ENCODE measurements around the gene ZSCAN32. TPM values are rescaled to one million over a fixed set of nuclear protein-coding genes. Genes with fewer than 3 reads are reported as not detected.
A peak's percentile ranks its signal among the peaks of the same experiment; 100 is the strongest.

Gene ZSCAN32
- total RNA-seq, 1 donor from 2014 or later = 20.7 TPM

GRCh38 chr16:3389663-3390338 is 11.0 kb downstream of the ZSCAN32 start:
- H3K9ac ChIP-seq (ENCODE audit: low read length) = no peak overlapping the region
- peaks cover 54% of the 10 kb centered on the region for H3K36me3 Mint-ChIP-seq (ENCODE audit: low read depth, unreplicated experiment)
- no peak overlapping the region for H3K4me3 ChIP-seq (ENCODE audit: insufficient read depth, low read depth, low read length)
- H3K4me1 Mint-ChIP-seq (ENCODE audit: low read depth, unreplicated experiment) = no peaks in the 10 kb centered on the region
- no peak for DNase-seq (ENCODE audit: low read depth)
- FAIRE-seq = no peak
- TF ChIP-seq, protein P1, sequence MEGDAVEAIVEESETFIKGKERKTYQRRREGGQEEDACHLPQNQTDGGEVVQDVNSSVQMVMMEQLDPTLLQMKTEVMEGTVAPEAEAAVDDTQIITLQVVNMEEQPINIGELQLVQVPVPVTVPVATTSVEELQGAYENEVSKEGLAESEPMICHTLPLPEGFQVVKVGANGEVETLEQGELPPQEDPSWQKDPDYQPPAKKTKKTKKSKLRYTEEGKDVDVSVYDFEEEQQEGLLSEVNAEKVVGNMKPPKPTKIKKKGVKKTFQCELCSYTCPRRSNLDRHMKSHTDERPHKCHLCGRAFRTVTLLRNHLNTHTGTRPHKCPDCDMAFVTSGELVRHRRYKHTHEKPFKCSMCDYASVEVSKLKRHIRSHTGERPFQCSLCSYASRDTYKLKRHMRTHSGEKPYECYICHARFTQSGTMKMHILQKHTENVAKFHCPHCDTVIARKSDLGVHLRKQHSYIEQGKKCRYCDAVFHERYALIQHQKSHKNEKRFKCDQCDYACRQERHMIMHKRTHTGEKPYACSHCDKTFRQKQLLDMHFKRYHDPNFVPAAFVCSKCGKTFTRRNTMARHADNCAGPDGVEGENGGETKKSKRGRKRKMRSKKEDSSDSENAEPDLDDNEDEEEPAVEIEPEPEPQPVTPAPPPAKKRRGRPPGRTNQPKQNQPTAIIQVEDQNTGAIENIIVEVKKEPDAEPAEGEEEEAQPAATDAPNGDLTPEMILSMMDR (IDR thresholded peaks at IDR 0.05; ENCODE audit: insufficient read depth, low read depth, low read length) = no peak
- TF ChIP-seq EZH2 (IDR thresholded peaks at IDR 0.05; ENCODE audit: insufficient read depth, low read length) = no peak
- no peaks in the 10 kb centered on the region for H3K27me3 Mint-ChIP-seq (ENCODE audit: low read depth, unreplicated experiment)
- no peak overlapping the region for H3K4me2 ChIP-seq (ENCODE audit: low read length)
- H3K9me3 ChIP-seq (ENCODE audit: insufficient read depth, low read depth, low read length) = peaks cover 5% of the 10 kb centered on the region
- H3K4me1 ChIP-seq (ENCODE audit: insufficient read depth, low read length) = no peaks in the 10 kb centered on the region
- H3K36me3 ChIP-seq (ENCODE audit: insufficient read depth, low read length) = peaks cover 12% of the 10 kb centered on the region
- H3K4me3 Mint-ChIP-seq (ENCODE audit: unreplicated experiment) = no peak overlapping the region
- H3K27ac ChIP-seq (ENCODE audit: low read depth, low read length) = no peak overlapping the region
- peaks cover 30% of the 10 kb centered on the region for H3K9me3 Mint-ChIP-seq (ENCODE audit: unreplicated experiment)
- peaks cover 25% of the 10 kb centered on the region for H3K79me2 ChIP-seq (ENCODE audit: insufficient read depth, low read length)
- peaks cover 12% of the 10 kb centered on the region for H4K20me1 ChIP-seq (ENCODE audit: insufficient read depth, low read length)
- no peaks in the 10 kb centered on the region for H3K27me3 ChIP-seq (ENCODE audit: insufficient read depth, low read length)
- H2AFZ ChIP-seq (ENCODE audit: low read depth, low read length) = no peak overlapping the region
- no peak overlapping the region for H3K27ac Mint-ChIP-seq (ENCODE audit: unreplicated experiment)

- H3K27me3 Mint-ChIP-seq (ENCODE audit: low read depth, unreplicated experiment) = no peaks in the 10 kb centered on the region
- Histone ChIP-seq H3K4me2 (ENCODE audit: low read length) (no peak overlapping the region), H4K20me1 (ENCODE audit: insufficient read depth, low read length) (peaks cover 6% of the 10 kb centered on the region), H3K36me3 (ENCODE audit: insufficient read depth, low read length) (peaks cover 25% of the 10 kb centered on the region), H3K9ac (ENCODE audit: low read length) (no peak overlapping the region), H3K27me3 (ENCODE audit: insufficient read depth, low read length) (no peaks in the 10 kb centered on the region), H3K4me1 (ENCODE audit: insufficient read depth, low read length) (no peaks in the 10 kb centered on the region), H3K4me3 (ENCODE audit: insufficient read depth, low read depth, low read length) (no peak overlapping the region), H3K79me2 (ENCODE audit: insufficient read depth, low read length) (peaks cover 29% of the 10 kb centered on the region), H3K9me3 (ENCODE audit: insufficient read depth, low read depth, low read length) (peaks cover 18% of the 10 kb centered on the region), H2AFZ (ENCODE audit: low read depth, low read length) (no peak overlapping the region), H3K27ac (ENCODE audit: low read depth, low read length) (no peak overlapping the region)
- H3K27ac Mint-ChIP-seq (ENCODE audit: unreplicated experiment) = no peak overlapping the region
- H3K36me3 Mint-ChIP-seq (ENCODE audit: low read depth, unreplicated experiment) = peaks cover 60% of the 10 kb centered on the region
- no peaks in the 10 kb centered on the region for H3K4me1 Mint-ChIP-seq (ENCODE audit: low read depth, unreplicated experiment)
- TF ChIP-seq, protein P1 (IDR thresholded peaks at IDR 0.05; ENCODE audit: insufficient read depth, low read depth, low read length) = no peak
- no peak overlapping the region for H3K4me3 Mint-ChIP-seq (ENCODE audit: unreplicated experiment)
- no peak for FAIRE-seq
- DNase-seq (ENCODE audit: low read depth) = no peak
- H3K9me3 Mint-ChIP-seq (ENCODE audit: unreplicated experiment) = peaks cover 37% of the 10 kb centered on the region
Observed at GRCh38 chr16:3388325-3388724, 12.5 kb downstream of the ZSCAN32 start.

- H4K20me1 ChIP-seq (ENCODE audit: insufficient read depth, low read length) = no peaks in the 10 kb centered on the region
- Mint-ChIP-seq H3K4me1 (ENCODE audit: low read depth, unreplicated experiment) (no peaks in the 10 kb centered on the region), H3K27ac (ENCODE audit: unreplicated experiment) (no peak overlapping the region), H3K36me3 (ENCODE audit: low read depth, unreplicated experiment) (peaks cover 81% of the 10 kb centered on the region), H3K27me3 (ENCODE audit: low read depth, unreplicated experiment) (peaks cover 6% of the 10 kb centered on the region), H3K4me3 (ENCODE audit: unreplicated experiment) (no peak overlapping the region), H3K9me3 (ENCODE audit: unreplicated experiment) (peaks cover 78% of the 10 kb centered on the region)
- no peak overlapping the region for H3K27ac ChIP-seq (ENCODE audit: low read depth, low read length)
- peaks cover 33% of the 10 kb centered on the region for H3K36me3 ChIP-seq (ENCODE audit: insufficient read depth, low read length)
- H3K9me3 ChIP-seq (ENCODE audit: insufficient read depth, low read depth, low read length) = peaks cover 50% of the 10 kb centered on the region
- no peak overlapping the region for H2AFZ ChIP-seq (ENCODE audit: low read depth, low read length)
- TF ChIP-seq, protein P1 (IDR thresholded peaks at IDR 0.05; ENCODE audit: insufficient read depth, low read depth, low read length) = no peak
- no peak for TF ChIP-seq EZH2 (IDR thresholded peaks at IDR 0.05; ENCODE audit: insufficient read depth, low read length)
- H3K4me3 ChIP-seq (ENCODE audit: insufficient read depth, low read depth, low read length) = peak overlapping the region; percentile 17
- H3K4me2 ChIP-seq (ENCODE audit: low read length) = no peak overlapping the region
- no peak for DNase-seq (ENCODE audit: low read depth)
- FAIRE-seq = no peak
- peaks cover 17% of the 10 kb centered on the region for H3K79me2 ChIP-seq (ENCODE audit: insufficient read depth, low read length)
- H3K9ac ChIP-seq (ENCODE audit: low read length) = no peak overlapping the region
- no peaks in the 10 kb centered on the region for H3K27me3 ChIP-seq (ENCODE audit: insufficient read depth, low read length)
- no peaks in the 10 kb centered on the region for H3K4me1 ChIP-seq (ENCODE audit: insufficient read depth, low read length)
Observed at GRCh38 chr16:3383045-3383448, 17.8 kb downstream of the ZSCAN32 start.

Data from astrocyte (in vitro differentiated cells and primary cell).